GM21447 (cell line): ENCODE results near the gene ANKRD65.
A peak's percentile ranks its signal among the peaks of the same experiment; 100 is the strongest.
"Not testable (repeated sequence)": the region's sequence is repeated elsewhere in the genome, so short reads cannot be mapped to it uniquely, and the experiment has no call there.

Source experiments
- ATAC-seq: cut with Tn5 transposase; IDR thresholded peaks from one replicate; pipeline ENCODE4 v1.9.1; 2021; ENCODE audit not compliant: unreplicated experiment

The ANKRD65 gene

GRCh38 chr1:1418464-1419362, 2.4 kb downstream of the ANKRD65 start:
- no peak for ATAC-seq

GRCh38 chr1:1417825-1418463, 3.1 kb downstream of the ANKRD65 start:
- ATAC-seq: not testable (repeated sequence)

GRCh38 chr1:1417396-1417795, 3.7 kb downstream of the ANKRD65 start:
- not testable (repeated sequence) for ATAC-seq

GRCh38 chr1:1415751-1416150, 5.3 kb downstream of the ANKRD65 start:
- no peak for ATAC-seq

- ATAC-seq: not testable (repeated sequence)
Measured at GRCh38 chr1:1412311-1412902, 8.7 kb downstream of the ANKRD65 start.

GRCh38 chr1:1411626-1412025, 9.4 kb downstream of the ANKRD65 start:
- ATAC-seq: no peak

GRCh38 chr1:1410238-1410637, 10.8 kb downstream of the ANKRD65 start:
- ATAC-seq: not testable (repeated sequence)

- ATAC-seq: peak; percentile 4
Measured at GRCh38 chr1:1407636-1408318, 13.3 kb downstream of the ANKRD65 start.

GRCh38 chr1:1406821-1407635, 14.0 kb downstream of the ANKRD65 start, which contains the start of gene MRPL20:
Gene MRPL20, minus strand, starts transcription at chr1:1407293. Its CDS starts 76 bp downstream, at chr1:1407217.
- peak; percentile 89 for ATAC-seq

- ATAC-seq: no peak
Measured at GRCh38 chr1:1406101-1406820, 14.8 kb downstream of the ANKRD65 start.

GRCh38 chr1:1403653-1404052, 17.4 kb downstream of the ANKRD65 start:
- no peak for ATAC-seq

- ATAC-seq: not testable (repeated sequence)
Measured at GRCh38 chr1:1402901-1403392, 18.1 kb downstream of the ANKRD65 start.

- ATAC-seq: no peak
Measured at GRCh38 chr1:1402072-1402900, 18.8 kb downstream of the ANKRD65 start.

- ATAC-seq: no peak
Measured at GRCh38 chr1:1401457-1402010, 19.5 kb downstream of the ANKRD65 start.

- ATAC-seq: no peak
Measured at GRCh38 chr1:1400576-1401456, 20.3 kb downstream of the ANKRD65 start.

- ATAC-seq: no peak
Measured at GRCh38 chr1:1399872-1400575, 21.1 kb downstream of the ANKRD65 start.
